Esophagus squamous epithelium (tissue), 4 donors: ENCODE results near the gene GATA6.

Experiments used
- CTCF ChIP-seq, 6 experiments: fragments of 450-650 bp in 4 of 6; fragments of 200-600 bp in 2 of 6; sonication (generic) in 2 of 6; IDR thresholded peaks; one replicate each; pipeline ENCODE4 v1.5.1; 2016 to 2019; ENCODE audit warnings: antibody characterized with exemption in 6 of 6, mild to moderate bottlenecking in 4 of 6, moderate library complexity in 4 of 6
- POLR2A ChIP-seq, 4 donors: fragments of 450-650 bp; IDR thresholded peaks; one replicate each; pipeline ENCODE4 v1.6.1; 2017; ENCODE audit warnings: antibody characterized with exemption in 4 of 4, mild to moderate bottlenecking in 4 of 4, moderate library complexity in 3 of 4

DNA sequence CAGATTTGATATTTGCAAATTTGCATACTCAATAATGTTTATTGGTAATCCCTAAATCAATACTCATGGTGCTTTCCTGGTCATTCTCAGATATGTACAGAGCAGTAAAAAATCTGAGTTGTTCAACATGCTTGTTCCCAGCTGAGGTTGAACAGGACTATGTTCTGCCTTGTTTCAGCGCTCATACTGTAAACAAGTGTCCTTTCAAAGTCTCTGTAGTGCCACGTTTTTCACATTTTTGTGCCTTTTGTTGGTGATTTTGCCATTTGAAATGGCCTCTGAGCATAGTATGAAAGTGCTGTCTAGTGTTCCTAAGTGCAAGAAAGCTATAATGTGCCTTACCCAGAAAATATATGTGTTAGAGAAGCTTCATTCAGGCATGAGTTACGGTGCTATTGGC lies 16.0 kb upstream of the GATA6 start:
- TF ChIP-seq CTCF (IDR thresholded peaks at IDR 0.05): no peak
- TF ChIP-seq POLR2A (IDR thresholded peaks at IDR 0.05): no peak
